ENCODE data around the gene SHCBP1.
A peak's percentile ranks its signal among the peaks of the same experiment; 100 is the strongest.
"Not testable (repeated sequence)": the region's sequence is repeated elsewhere in the genome, so short reads cannot be mapped to it uniquely, and the experiment has no call there.

Gene SHCBP1, protein sequence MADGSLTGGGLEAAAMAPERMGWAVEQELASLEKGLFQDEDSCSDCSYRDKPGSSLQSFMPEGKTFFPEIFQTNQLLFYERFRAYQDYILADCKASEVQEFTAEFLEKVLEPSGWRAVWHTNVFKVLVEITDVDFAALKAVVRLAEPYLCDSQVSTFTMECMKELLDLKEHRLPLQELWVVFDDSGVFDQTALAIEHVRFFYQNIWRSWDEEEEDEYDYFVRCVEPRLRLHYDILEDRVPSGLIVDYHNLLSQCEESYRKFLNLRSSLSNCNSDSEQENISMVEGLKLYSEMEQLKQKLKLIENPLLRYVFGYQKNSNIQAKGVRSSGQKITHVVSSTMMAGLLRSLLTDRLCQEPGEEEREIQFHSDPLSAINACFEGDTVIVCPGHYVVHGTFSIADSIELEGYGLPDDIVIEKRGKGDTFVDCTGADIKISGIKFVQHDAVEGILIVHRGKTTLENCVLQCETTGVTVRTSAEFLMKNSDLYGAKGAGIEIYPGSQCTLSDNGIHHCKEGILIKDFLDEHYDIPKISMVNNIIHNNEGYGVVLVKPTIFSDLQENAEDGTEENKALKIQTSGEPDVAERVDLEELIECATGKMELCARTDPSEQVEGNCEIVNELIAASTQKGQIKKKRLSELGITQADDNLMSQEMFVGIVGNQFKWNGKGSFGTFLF
- total RNA-seq: 14.4 to 67.5 (median 34.0) reads per million in 18 experiments

DNA sequence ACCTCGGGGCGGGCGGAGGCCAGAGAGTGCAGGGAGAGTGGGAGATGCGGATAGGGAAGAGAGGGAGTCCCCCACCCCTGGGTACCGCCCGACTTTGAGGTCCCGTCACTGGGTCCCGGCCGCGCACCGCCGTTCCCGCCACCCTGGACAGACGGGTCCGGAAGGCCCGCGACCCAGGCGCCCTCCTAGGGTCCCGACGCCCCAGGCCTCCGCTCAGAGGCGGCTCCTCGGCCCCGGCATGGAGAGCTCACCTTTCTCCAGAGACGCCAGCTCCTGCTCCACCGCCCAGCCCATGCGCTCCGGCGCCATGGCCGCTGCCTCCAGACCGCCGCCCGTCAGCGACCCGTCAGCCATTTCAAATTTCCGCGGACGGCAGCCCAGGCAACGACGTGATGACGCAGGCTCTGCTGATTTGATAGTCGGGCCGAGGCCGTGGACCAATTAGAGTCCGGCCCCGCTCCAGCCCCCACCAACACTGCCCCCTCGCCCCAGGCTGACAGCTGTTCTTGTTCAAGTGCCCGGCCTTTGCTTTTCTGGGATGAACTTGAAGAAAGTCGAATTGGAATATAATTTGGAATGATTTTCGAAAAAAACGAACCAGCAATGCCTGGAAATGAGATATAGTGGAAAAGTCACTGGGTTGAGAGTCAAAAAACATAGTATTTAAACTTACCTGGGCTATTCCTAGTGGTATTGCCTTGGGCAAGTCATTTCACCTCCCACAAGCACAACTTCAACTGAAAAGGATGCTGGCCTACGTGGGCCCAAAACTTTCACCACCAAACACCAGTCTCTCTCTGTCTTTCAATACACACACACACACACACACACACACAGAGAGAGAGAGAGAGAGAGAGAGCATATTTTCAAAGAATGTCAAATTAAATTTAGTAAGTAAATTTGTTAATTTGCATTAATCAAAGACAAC, at the start of gene SHCBP1:
TSS of gene SHCBP1 (minus strand) at position 374 of the 928 bp plus-strand sequence. CDS start at position 354, 20 bp downstream.
- peak; percentile 84 to 86 for DNase-seq

DNA sequence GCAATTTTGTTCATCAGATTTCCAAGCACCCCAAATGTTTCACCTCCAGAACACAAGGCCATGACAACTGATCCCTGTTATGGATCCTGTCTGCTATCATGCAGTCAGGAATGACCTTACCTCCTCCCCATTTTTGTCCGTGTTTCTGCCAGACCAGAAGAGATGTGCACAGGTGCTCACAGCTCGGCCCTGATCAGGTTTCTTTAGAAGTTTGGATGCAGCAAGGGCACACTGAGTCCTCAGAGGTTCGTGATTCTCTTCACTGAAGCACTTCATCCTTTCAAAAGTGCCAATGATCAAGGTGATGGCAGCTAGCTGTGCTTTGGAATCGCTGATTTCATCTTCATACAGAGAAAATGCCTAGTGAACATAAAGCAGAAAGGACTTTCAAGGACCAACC, 40.9 kb upstream of the SHCBP1 start:
- DNase-seq: no peak

- DNase-seq: peak; percentile 95 to 97
These were observed 37.7 kb upstream of the SHCBP1 start for GRCh38 chr16:46658925-46659324.

- DNase-seq: no peak
These were observed 30.1 kb upstream of the SHCBP1 start for GRCh38 chr16:46651305-46651704.

- no peak for DNase-seq
These were observed 29.1 kb upstream of the SHCBP1 start for GRCh38 chr16:46650254-46650623.

- no peak for DNase-seq
These were observed 28.5 kb upstream of the SHCBP1 start for GRCh38 chr16:46649588-46650253.

DNA sequence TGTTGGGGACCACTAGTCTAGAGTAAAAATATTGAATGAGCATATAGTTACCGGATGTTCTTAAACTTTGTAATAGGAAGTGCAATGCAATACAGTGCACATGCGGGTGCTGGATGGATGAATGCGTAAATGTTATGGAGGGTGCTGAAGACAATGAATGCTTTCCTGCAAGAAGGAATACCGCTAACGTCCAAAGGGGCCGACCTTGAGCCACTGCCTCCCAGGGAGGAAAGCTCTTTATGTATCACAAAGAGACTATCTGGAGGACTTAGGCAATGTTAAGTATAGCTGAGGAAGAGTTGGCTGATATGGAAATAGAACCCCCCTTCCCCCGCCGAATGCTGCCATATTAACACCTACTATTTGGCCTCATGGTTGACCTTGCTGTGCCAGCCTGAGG, 27.5 kb upstream of the SHCBP1 start:
- DNase-seq: no peak

- no peak for DNase-seq
These were observed 18.1 kb upstream of the SHCBP1 start for GRCh38 chr16:46638947-46639925.

GRCh38 chr16:46632778-46633733, 11.9 kb upstream of the SHCBP1 start:
- no peak for DNase-seq

DNA sequence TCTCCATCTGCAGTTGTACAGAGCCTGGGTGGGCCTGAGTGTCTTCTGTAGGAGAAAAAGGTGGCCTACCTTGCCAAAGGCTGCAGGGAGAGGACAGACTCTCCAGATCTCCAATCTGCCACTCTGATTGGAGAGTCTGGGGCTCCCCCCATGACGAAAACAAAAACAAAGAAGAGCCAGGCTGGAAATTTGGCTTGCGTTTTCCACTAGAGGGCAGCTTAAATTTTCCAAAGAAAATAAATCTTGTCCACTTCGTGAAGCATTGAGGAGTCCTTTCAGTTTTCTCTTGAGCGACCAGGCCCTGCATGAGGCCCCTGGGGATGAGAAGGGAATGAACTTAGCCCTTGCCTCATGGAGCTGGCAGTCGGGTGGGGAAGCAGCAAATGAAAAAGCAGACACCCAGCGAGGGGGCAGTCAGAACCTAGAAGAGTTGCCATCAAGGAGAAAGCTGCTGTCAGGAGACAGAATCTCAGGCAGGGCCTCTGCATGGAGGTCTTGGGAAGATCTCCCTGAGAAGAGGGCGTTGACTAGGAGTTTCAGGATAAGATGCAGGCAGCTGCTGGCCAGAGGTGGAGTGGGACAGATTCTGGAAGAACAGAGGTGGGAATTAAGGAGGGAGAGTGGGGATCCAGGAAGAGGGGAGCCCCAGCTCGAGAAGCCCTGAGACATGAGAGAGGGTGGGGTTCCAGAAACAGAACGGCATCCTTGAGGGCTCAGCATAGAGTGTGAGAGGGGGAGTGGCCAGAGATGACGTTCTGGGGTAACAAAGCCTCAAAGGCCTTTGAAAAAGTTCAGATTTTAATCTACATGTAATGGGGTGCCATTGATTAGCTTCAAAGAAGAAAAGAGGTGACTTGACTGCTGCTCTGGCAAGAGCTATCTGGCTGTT, 8.4 kb upstream of the SHCBP1 start:
- DNase-seq: peak in 1 of 2 donors; percentile 2

GRCh38 chr16:46627746-46628145, 6.6 kb upstream of the SHCBP1 start:
- no peak for DNase-seq

DNA sequence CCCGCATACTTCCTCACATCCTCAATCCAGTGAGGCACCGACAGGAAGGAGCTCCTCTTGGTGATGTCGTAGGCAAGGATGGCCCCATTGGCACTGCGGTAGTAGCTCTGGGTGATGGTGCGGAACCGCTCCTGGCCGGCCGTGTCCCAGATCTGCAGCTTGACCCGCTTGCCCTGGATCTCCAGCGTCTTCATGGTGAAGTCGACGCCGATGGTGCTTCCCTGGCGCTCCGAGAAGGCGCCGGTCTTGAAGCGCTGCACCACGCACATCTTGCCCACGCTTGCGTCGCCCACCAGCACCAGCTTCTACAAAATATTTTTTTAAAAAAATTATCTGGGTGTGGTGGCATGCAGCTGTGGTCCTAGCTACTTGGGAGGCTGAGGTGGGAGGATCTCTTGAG, 5.5 kb upstream of the SHCBP1 start:
- not testable (repeated sequence) for DNase-seq

DNA sequence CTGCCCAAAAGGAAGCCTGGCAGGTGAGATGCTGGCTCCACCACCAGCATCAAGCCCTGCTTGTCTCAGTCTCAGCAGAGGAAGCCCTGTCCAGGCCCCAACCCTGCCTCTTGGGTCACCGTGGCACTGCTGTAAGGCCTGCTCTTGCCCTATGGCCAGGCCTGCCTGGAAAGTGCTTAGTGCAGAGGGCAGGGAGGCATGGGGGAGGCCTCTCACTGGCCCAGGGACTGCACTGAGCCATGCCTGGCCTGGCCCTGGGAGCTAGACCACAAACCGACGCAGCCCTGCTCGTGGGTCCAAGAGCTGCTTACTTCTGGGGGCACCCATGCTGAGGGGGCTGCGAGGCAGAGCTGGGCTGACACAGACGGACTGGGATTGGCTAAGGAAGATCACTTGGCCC, 3.7 kb upstream of the SHCBP1 start:
- not testable (repeated sequence) for DNase-seq

GRCh38 chr16:46623707-46624106, 2.5 kb upstream of the SHCBP1 start:
- DNase-seq: not testable (repeated sequence)

GRCh38 chr16:46623246-46623645, 2.1 kb upstream of the SHCBP1 start:
- DNase-seq: not testable (repeated sequence)

GRCh38 chr16:46621934-46622676, 926 bp upstream of the SHCBP1 start:
- DNase-seq: peak; percentile 11 to 22

DNA sequence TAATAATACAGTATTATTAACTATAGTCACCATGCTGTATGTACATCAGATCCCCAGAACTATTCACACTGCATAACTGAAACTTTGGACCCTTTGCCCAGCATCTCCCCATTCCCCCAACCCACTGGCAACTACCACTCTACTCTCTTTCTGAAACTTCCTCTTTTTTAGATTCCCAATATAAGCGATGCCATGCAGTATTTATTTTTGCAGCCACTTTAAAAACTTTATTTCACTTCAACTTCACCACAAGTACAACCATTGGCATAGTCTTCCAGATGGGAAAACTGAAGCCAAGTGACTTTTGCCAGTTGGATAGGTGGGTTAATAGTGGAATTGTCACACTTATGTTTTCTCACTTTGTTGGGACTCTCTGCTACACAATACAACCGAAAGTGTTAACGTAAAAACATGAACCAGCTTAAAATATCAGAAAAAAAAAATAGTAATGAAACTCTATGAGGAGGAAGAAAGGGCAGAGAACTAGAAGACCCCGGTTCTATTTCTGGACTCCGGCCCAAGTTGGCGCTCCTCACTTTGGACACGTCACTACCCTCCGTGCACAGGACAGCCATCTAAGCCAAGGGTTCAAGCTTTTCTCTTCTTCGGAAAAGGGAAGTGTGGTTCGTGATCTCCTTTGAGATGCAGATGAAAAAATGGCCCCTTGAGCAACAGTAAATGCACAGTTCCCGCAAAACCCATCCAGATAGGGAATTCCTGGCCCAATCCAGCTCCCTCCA, 743 bp downstream of the SHCBP1 start:
- DNase-seq: peak; percentile 18 to 23

All from inflammatory macrophage (primary cell).